Tibial nerve (tissue), 4 donors: ENCODE measurements around the gene OSBPL5. TPM values are rescaled to one million over a fixed set of nuclear protein-coding genes. Genes with fewer than 3 reads are reported as not detected.

Experiments used
- DNase-seq, 2 donors: peaks; one replicate each; pipeline ENCODE4 v3.0.0-alpha.2; 2019; ENCODE audit warnings: low spot score in 2 of 2
- H3K27ac ChIP-seq, 4 donors: fragments of 200-600 bp; sonication (generic) in 3 of 4; one replicate each; pipeline ENCODE4 v1.5.1; 2017 to 2019; ENCODE audit warnings: mild to moderate bottlenecking in 1 of 4
- H3K27me3 ChIP-seq, 2 donors: fragments of 200-600 bp; sonication (generic) in 1 of 2; one replicate each; pipeline versions ENCODE4 v1.5.1 to v1.6.0; 2017 to 2019
- H3K36me3 ChIP-seq, 3 donors: fragments of 200-600 bp; sonication (generic); one replicate each; pipeline ENCODE4 v1.5.1; 2018 to 2019
- H3K4me1 ChIP-seq, 4 donors: fragments of 200-600 bp; sonication (generic) in 3 of 4; one replicate each; pipeline ENCODE4 v1.5.1; 2017 to 2019
- H3K4me3 ChIP-seq, 4 donors: fragments of 200-600 bp; sonication (generic) in 3 of 4; one replicate each; pipeline ENCODE4 v1.5.1; 2017 to 2019; ENCODE audit warnings: mild to moderate bottlenecking in 1 of 4, moderate library complexity in 1 of 4
- H3K9me3 ChIP-seq, 4 donors: fragments of 200-600 bp; sonication (generic) in 3 of 4; one replicate each; pipeline ENCODE4 v1.5.1; 2017 to 2019
- CTCF ChIP-seq, 5 experiments: fragments of 200-600 bp in 3 of 5; fragments of 450-650 bp in 2 of 5; sonication (generic) in 3 of 5; IDR thresholded peaks; one replicate each; pipeline ENCODE4 v1.5.1; 2016 to 2019; ENCODE audit warnings: antibody characterized with exemption in 5 of 5, mild to moderate bottlenecking in 3 of 5, moderate library complexity in 2 of 5
- EP300 ChIP-seq, 2 donors: sonication (generic); formaldehyde crosslinking; IDR thresholded peaks; one replicate each; pipeline ENCODE4 v1.6.1; 2017; ENCODE audit warnings: antibody characterized with exemption in 2 of 2, mild to moderate bottlenecking in 1 of 2
- POLR2A ChIP-seq, 2 donors: fragments of 450-650 bp; IDR thresholded peaks; one replicate each; pipeline ENCODE4 v1.6.1; 2017; ENCODE audit warnings: antibody characterized with exemption in 2 of 2, mild to moderate bottlenecking in 2 of 2, moderate library complexity in 2 of 2
- WGBS, 2 donors: methylation state at CpG; one replicate each; pipeline ENCODE4 v1.1.5; 2018; 5-methylcytosine and 5-hydroxymethylcytosine counted together
- total RNA-seq, 4 donors: library from RNA; depleted of rRNA; stranded (reverse); fragments of >200 nt; gene quantifications; one replicate each; pipeline ENCODE4 v1.1.0, GENCODE V29; 2016

The OSBPL5 gene
- total RNA-seq, 4 donors from 2014 or later, result 58.8 to 168 (median 106) TPM

GRCh38 chr11:3089236-3090061, 75.7 kb downstream of the OSBPL5 start:
- H3K9me3 ChIP-seq, result no peaks in the 10 kb centered on the region
- peaks cover 0 to 72% (median 2%) of the 10 kb centered on the region in 3 donors for H3K36me3 ChIP-seq
- no peaks in the 10 kb centered on the region for H3K27me3 ChIP-seq
- TF ChIP-seq POLR2A (IDR thresholded peaks at IDR 0.05) (no peak), EP300 (IDR thresholded peaks at IDR 0.05) (no peak), CTCF (IDR thresholded peaks at IDR 0.05) (no peak)
- H3K4me3 ChIP-seq, result no peak overlapping the region
- 82 to 88% methylated on average over 20 to 25 of the region's 25 CpGs for WGBS, 2 donors
- no peak for DNase-seq
- peaks cover 0 to 28% (median 0%) of the 10 kb centered on the region in 4 donors for H3K4me1 ChIP-seq
- no peak overlapping the region for H3K27ac ChIP-seq

GRCh38 chr11:3088806-3089205, 76.3 kb downstream of the OSBPL5 start:
- no peak overlapping the region for H3K27ac ChIP-seq
- H3K27me3 ChIP-seq, result no peaks in the 10 kb centered on the region
- TF ChIP-seq EP300 (IDR thresholded peaks at IDR 0.05) (no peak), POLR2A (IDR thresholded peaks at IDR 0.05) (no peak), CTCF (IDR thresholded peaks at IDR 0.05) (no peak)
- peaks cover 0 to 22% (median 0%) of the 10 kb centered on the region in 4 donors for H3K4me1 ChIP-seq
- 82 to 88% methylated on average over 11 to 13 of the region's 14 CpGs for WGBS, 2 donors
- no peak overlapping the region for H3K4me3 ChIP-seq
- H3K9me3 ChIP-seq, result no peaks in the 10 kb centered on the region
- no peak for DNase-seq
- peaks cover 0 to 66% (median 2%) of the 10 kb centered on the region in 3 donors for H3K36me3 ChIP-seq

GRCh38 chr11:3087821-3088800, 77.0 kb downstream of the OSBPL5 start:
- H3K9me3 ChIP-seq, result no peaks in the 10 kb centered on the region
- H3K27ac ChIP-seq, result no peak overlapping the region
- H3K4me1 ChIP-seq, result peaks cover 0 to 15% (median 0%) of the 10 kb centered on the region in 4 donors
- TF ChIP-seq EP300 (IDR thresholded peaks at IDR 0.05), result no peak
- no peak for TF ChIP-seq CTCF (IDR thresholded peaks at IDR 0.05)
- no peak for TF ChIP-seq POLR2A (IDR thresholded peaks at IDR 0.05)
- H3K27me3 ChIP-seq, result peaks cover 0 to 4% of the 10 kb centered on the region in 2 donors
- WGBS, 2 donors, result 66 to 75% methylated on average over 22 to 24 of the region's 24 CpGs
- no peak overlapping the region for H3K4me3 ChIP-seq
- H3K36me3 ChIP-seq, result peaks cover 0 to 59% (median 2%) of the 10 kb centered on the region in 3 donors
- DNase-seq, result no peak

GRCh38 chr11:3087373-3087772, 77.7 kb downstream of the OSBPL5 start:
- Histone ChIP-seq H3K4me1 (peaks cover 0 to 13% (median 0%) of the 10 kb centered on the region in 4 donors), H3K4me3 (no peak overlapping the region), H3K27ac (no peak overlapping the region), H3K36me3 (peaks cover 0 to 52% (median 2%) of the 10 kb centered on the region in 3 donors), H3K9me3 (no peaks in the 10 kb centered on the region), H3K27me3 (peaks cover 0 to 5% of the 10 kb centered on the region in 2 donors)
- no peak for DNase-seq
- WGBS, 2 donors, result 86 to 91% methylated on average over 9 to 10 of the region's 11 CpGs
- no peak for TF ChIP-seq EP300 (IDR thresholded peaks at IDR 0.05)
- TF ChIP-seq CTCF (IDR thresholded peaks at IDR 0.05), result no peak
- no peak for TF ChIP-seq POLR2A (IDR thresholded peaks at IDR 0.05)
